NT2/D1 (cell line): Measurements from ENCODE around the gene IMMP2L.

ENCODE experiments used
- SUZ12 ChIP-seq: IDR thresholded peaks from 2 replicates; pipeline ENCODE4 v1.6.1; 2011; ENCODE audit not compliant: insufficient read length, insufficient read depth; ENCODE audit errors: extremely low read depth
- YY1 ChIP-seq: IDR thresholded peaks from 2 replicates; pipeline ENCODE4 v1.6.1; 2011; ENCODE audit not compliant: insufficient read length, insufficient read depth

DNA sequence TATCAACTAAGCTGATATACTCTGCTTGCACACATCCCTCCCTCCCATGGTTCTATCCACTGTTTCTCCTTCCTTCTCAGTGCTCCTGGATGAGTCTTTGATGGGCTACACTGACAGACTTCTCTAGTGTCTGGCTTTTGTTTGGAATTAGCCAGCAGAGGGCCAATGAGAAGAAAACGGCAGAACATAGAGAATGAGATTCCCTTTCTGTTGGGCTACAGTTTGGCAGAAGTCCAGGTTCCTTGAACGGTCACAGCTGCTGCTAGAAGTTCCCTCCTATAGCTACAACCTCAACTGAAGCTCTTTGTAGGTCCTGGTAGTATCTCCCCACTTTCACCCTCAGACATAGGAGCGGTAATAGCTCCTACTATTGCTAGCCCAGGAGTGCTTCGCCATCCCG is 722.4 kb downstream of the IMMP2L start:
- TF ChIP-seq YY1 (no peak), SUZ12 (no peak)
